SK-N-SH (cell line): Measurements from ENCODE around the gene CDH4. TPM values are rescaled to one million over a fixed set of nuclear protein-coding genes. Genes with fewer than 3 reads are reported as not detected.

Source experiments
- CTCF ChIA-PET: fragments of 300-600, 350-600 bp; formaldehyde crosslinking; extraction: SDS; loops from one replicate; lab custom pipeline; 2021; lab: Yijun Ruan, JAX
- POLR2A ChIA-PET: fragments of 350-600 bp; sonication (Branson Sonifier 250); formaldehyde crosslinking; extraction: SDS; loops from one replicate; lab custom pipeline; 2020; ENCODE audit warnings: antibody characterized with exemption, inconsistent platforms; lab: Yijun Ruan, JAX
- DNase-seq: peaks from one replicate; pipeline ENCODE4 v3.0.0; 2012
- H2AFZ ChIP-seq: fragments of 200-600 bp; sonication (generic); 2 replicates; pipeline ENCODE4 v1.8.1; 2016; ENCODE audit warnings: antibody characterized with exemption, mild to moderate bottlenecking, low read depth
- H3F3A ChIP-seq: fragments of 200-600 bp; sonication (generic); replicated peaks from 2 replicates; pipeline ENCODE3; 2016; ENCODE audit warnings: antibody characterized with exemption, mild to moderate bottlenecking; ENCODE audit not compliant: insufficient read depth
- H3K27ac ChIP-seq, 2 experiments: fragments of 200-500 bp in 1 of 2; fragments of 200-600 bp in 1 of 2; sonication (Bioruptor generic) in 1 of 2; sonication (generic), shearing (Covaris generic) in 1 of 2; 2 replicates each; pipeline versions ENCODE4 v1.5.1 to v1.6.1; 2014 to 2016; ENCODE audit warnings: low read depth in 2 of 2, inconsistent platforms in 1 of 2, low read length in 1 of 2, mild to moderate bottlenecking in 1 of 2, mixed read lengths in 1 of 2
- H3K27me3 ChIP-seq: fragments of 200-600 bp; sonication (generic), shearing (Covaris generic); 2 replicates; pipeline ENCODE4 v1.6.1; 2016; ENCODE audit warnings: mixed run types; ENCODE audit not compliant: insufficient read depth
- H3K36me3 ChIP-seq, 2 experiments: fragments of 200-500 bp in 1 of 2; fragments of 200-600 bp in 1 of 2; sonication (Bioruptor generic) in 1 of 2; sonication (generic) in 1 of 2; replicated peaks in 1 of 2; 2 replicates each; pipeline versions ENCODE3 to v1.5.1; 2014 to 2016; ENCODE audit warnings: low read length in 1 of 2, mild to moderate bottlenecking in 1 of 2; ENCODE audit not compliant: insufficient read depth in 2 of 2, control insufficient read depth in 1 of 2
- H3K4me1 ChIP-seq, 2 experiments: fragments of 200-500 bp in 1 of 2; fragments of 200-600 bp in 1 of 2; sonication (Bioruptor generic) in 1 of 2; sonication (generic), shearing (Covaris generic) in 1 of 2; 2 replicates each; pipeline versions ENCODE4 v1.5.1 to v1.6.1; 2014 to 2016; ENCODE audit warnings: low read depth in 1 of 2, low read length in 1 of 2, mixed run types in 1 of 2; ENCODE audit not compliant: insufficient read depth in 2 of 2, control insufficient read depth in 1 of 2
- H3K4me2 ChIP-seq: fragments of 200-600 bp; sonication (generic), shearing (Covaris generic); 2 replicates; pipeline ENCODE4 v1.6.1; 2017; ENCODE audit warnings: mixed run types
- H3K4me3 ChIP-seq, 2 experiments: fragments of 200-500 bp in 1 of 2; fragments of 200-600 bp in 1 of 2; sonication (Bioruptor generic) in 1 of 2; sonication (generic), shearing (Covaris generic) in 1 of 2; 2 replicates each; pipeline versions ENCODE4 v1.5.1 to v1.8.1; 2014 to 2016; ENCODE audit warnings: low read depth in 2 of 2, inconsistent platforms in 1 of 2, low read length in 1 of 2, mild to moderate bottlenecking in 1 of 2, mixed read lengths in 1 of 2, moderate library complexity in 1 of 2
- H3K79me2 ChIP-seq: fragments of 200-600 bp; sonication (generic); 2 replicates; pipeline ENCODE4 v1.8.1; 2017; ENCODE audit warnings: mild to moderate bottlenecking; ENCODE audit not compliant: insufficient read depth
- H3K9ac ChIP-seq: fragments of 200-600 bp; sonication (generic); 2 replicates; pipeline ENCODE4 v1.6.1; 2017; ENCODE audit warnings: mixed run types
- H3K9me2 ChIP-seq: fragments of 200-600 bp; sonication (generic); 2 replicates; pipeline ENCODE4 v1.6.1; 2017; ENCODE audit warnings: mixed run types
- H3K9me3 ChIP-seq: fragments of 200-600 bp; sonication (generic); 2 replicates; pipeline ENCODE4 v1.6.1; 2017; ENCODE audit warnings: mixed run types, mild to moderate bottlenecking, moderate library complexity
- H4K20me1 ChIP-seq: fragments of 200-600 bp; sonication (generic); 2 replicates; pipeline ENCODE4 v1.6.1; 2017; ENCODE audit warnings: mild to moderate bottlenecking, mixed run types; ENCODE audit not compliant: insufficient read depth
- CHD2 ChIP-seq: fragments of 150-350 bp; IDR thresholded peaks from 2 replicates; pipeline ENCODE4 v1.6.1; 2018; ENCODE audit warnings: low read length; ENCODE audit not compliant: partially characterized antibody
- EP300 ChIP-seq, 2 experiments: IDR thresholded peaks; 2 replicates each; pipeline versions ENCODE4 v1.4.0 to v1.6.1; 2012; ENCODE audit warnings: borderline replicate concordance in 1 of 2, low read depth in 1 of 2, low read length in 1 of 2
- FOSL2 ChIP-seq: IDR thresholded peaks from 2 replicates; pipeline ENCODE4 v1.4.0; 2012; ENCODE audit warnings: low read depth, mild to moderate bottlenecking, moderate library complexity, borderline replicate concordance
- FOXJ3 ChIP-seq: sonication (generic); formaldehyde crosslinking; IDR thresholded peaks from 2 replicates; pipeline ENCODE4 v1.5.1; 2020; ENCODE audit warnings: mild to moderate bottlenecking, missing genetic modification reagents
- FOXM1 ChIP-seq: IDR thresholded peaks from 2 replicates; pipeline ENCODE4 v1.4.0; 2012; ENCODE audit warnings: low read depth, mild to moderate bottlenecking
- GABPA ChIP-seq: IDR thresholded peaks from 2 replicates; pipeline ENCODE4 v1.4.0; 2012; ENCODE audit warnings: low read depth, mild to moderate bottlenecking
- GATA2 ChIP-seq: sonication (generic); formaldehyde crosslinking; IDR thresholded peaks from 2 replicates; pipeline ENCODE4 v1.5.0; 2020; ENCODE audit warnings: mild to moderate bottlenecking, missing genetic modification reagents
- MXI1 ChIP-seq: IDR thresholded peaks from 2 replicates; pipeline ENCODE4 v1.6.1; 2012; ENCODE audit warnings: mild to moderate bottlenecking, low read depth, low read length, improper control_type of control experiment
- NFIC ChIP-seq: IDR thresholded peaks from 2 replicates; pipeline ENCODE4 v1.4.0; 2012; ENCODE audit warnings: borderline replicate concordance
- NRF1 ChIP-seq: IDR thresholded peaks from 2 replicates; pipeline ENCODE4 v1.6.1; 2012; ENCODE audit warnings: low read depth, mild to moderate bottlenecking, low read length
- POLR2AphosphoS5 ChIP-seq: IDR thresholded peaks from 2 replicates; pipeline ENCODE4 v1.6.1; 2012; ENCODE audit warnings: low read depth, low read length
- RAD21 ChIP-seq: IDR thresholded peaks from 2 replicates; pipeline ENCODE4 v1.6.1; 2012; ENCODE audit warnings: mild to moderate bottlenecking, low read length
- RCOR1 ChIP-seq: fragments of 150-350 bp; IDR thresholded peaks from 2 replicates; pipeline ENCODE4 v1.6.1; 2017; ENCODE audit warnings: antibody characterized with exemption, low read length
- REST ChIP-seq: IDR thresholded peaks from 2 replicates; pipeline ENCODE4 v1.6.1; 2012; ENCODE audit warnings: mild to moderate bottlenecking, low read depth, low read length, moderate library complexity
- RFX5 ChIP-seq: IDR thresholded peaks from 2 replicates; pipeline ENCODE4 v1.6.1; 2012; ENCODE audit warnings: mild to moderate bottlenecking, improper control_type of control experiment, low read length
- SMC3 ChIP-seq: IDR thresholded peaks from 2 replicates; pipeline ENCODE4 v1.6.1; 2012; ENCODE audit warnings: low read depth, low read length, improper control_type of control experiment
- TAF1 ChIP-seq: IDR thresholded peaks from 2 replicates; pipeline ENCODE4 v1.6.1; 2012; ENCODE audit warnings: low read depth, mild to moderate bottlenecking, low read length, moderate library complexity, borderline replicate concordance
- TEAD4 ChIP-seq: IDR thresholded peaks from 2 replicates; pipeline ENCODE4 v1.4.0; 2012; ENCODE audit warnings: mild to moderate bottlenecking, borderline replicate concordance; ENCODE audit not compliant: insufficient read depth
- YY1 ChIP-seq: IDR thresholded peaks from 2 replicates; pipeline ENCODE4 v1.4.0; 2012; ENCODE audit warnings: low read depth, mild to moderate bottlenecking
- WGBS: methylation state at CpG from one replicate; pipeline ENCODE4 v1.1.6; 2017; ENCODE audit warnings: low lambda C conversion rate; 5-methylcytosine and 5-hydroxymethylcytosine counted together
- polyA plus RNA-seq, 3 experiments: library from polyadenylated mRNA; depleted of rRNA; stranded (reverse); fragments of >200 nt; gene quantifications; 2 replicates each; pipeline ENCODE4 v1.2.3, GENCODE V29; 2012

The CDH4 gene
- polyA plus RNA-seq, 1 of the 3 experiments (the other 2 are of a cell fraction) = not detected

- H4K20me1 ChIP-seq = no peaks in the 10 kb centered on the region
- no peak overlapping the region for H3K9ac ChIP-seq
- CTCF ChIA-PET = interaction anchor here (0.7 kb wide), 1 partner anchor 97 kb away, joined by 3 read pairs; no protein-coding TSS in a partner anchor
- H3K4me2 ChIP-seq = no peak overlapping the region
- no peak for DNase-seq
- no peak overlapping the region for H3K27ac ChIP-seq
- POLR2A ChIA-PET = no interaction called here
- no peaks in the 10 kb centered on the region for H3K9me2 ChIP-seq
- no peak overlapping the region for H2AFZ ChIP-seq
- WGBS = 53% methylated on average over 20 of the region's 21 CpGs
- H3K79me2 ChIP-seq = no peaks in the 10 kb centered on the region
- TF ChIP-seq NRF1 (no peak), NFIC (no peak), RAD21 (no peak), FOSL2 (no peak), YY1 (no peak), TEAD4 (no peak), RFX5 (no peak), POLR2AphosphoS5 (no peak), TAF1 (no peak), RCOR1 (no peak)
- TF ChIP-seq, all 33 proteins: peak for 0
- no peaks in the 10 kb centered on the region for H3K9me3 ChIP-seq
- no peaks in the 10 kb centered on the region for H3K4me1 ChIP-seq
- no peaks in the 10 kb centered on the region for H3K27me3 ChIP-seq
- no peaks in the 10 kb centered on the region for H3F3A ChIP-seq
- no peak overlapping the region for H3K4me3 ChIP-seq
- H3K36me3 ChIP-seq = no peaks in the 10 kb centered on the region
Observed at GRCh38 chr20:61525781-61526431, 273.8 kb downstream of the CDH4 start.

GRCh38 chr20:61526907-61527306 lies 274.8 kb downstream of the CDH4 start:
- H3K79me2 ChIP-seq = no peaks in the 10 kb centered on the region
- no peaks in the 10 kb centered on the region for H4K20me1 ChIP-seq
- no peak overlapping the region for H2AFZ ChIP-seq
- H3K4me3 ChIP-seq = no peak overlapping the region
- H3K9ac ChIP-seq = no peak overlapping the region
- no peaks in the 10 kb centered on the region for H3K27me3 ChIP-seq
- no peaks in the 10 kb centered on the region for H3F3A ChIP-seq
- 78% methylated on average over 13 of the region's 13 CpGs for WGBS
- ChIA-PET POLR2A (no interaction called here), CTCF (no interaction called here)
- no peaks in the 10 kb centered on the region for H3K9me2 ChIP-seq
- TF ChIP-seq REST = no peak
- TF ChIP-seq TAF1 = no peak
- no peak for TF ChIP-seq SMC3
- TF ChIP-seq FOXM1 = no peak
- no peak for TF ChIP-seq GABPA
- TF ChIP-seq FOSL2 = no peak
- no peak for TF ChIP-seq GATA2 (CRISPR knock-in tag)
- TF ChIP-seq RCOR1 = no peak
- no peak for TF ChIP-seq RAD21
- no peak for TF ChIP-seq CHD2
- no peak for TF ChIP-seq MXI1
- TF ChIP-seq RFX5 = no peak
- no peak for TF ChIP-seq EP300 (IDR thresholded peaks at IDR 0.05; ENCODE audit: borderline replicate concordance in 1 of 2, low read depth in 1 of 2, low read length in 1 of 2)
- TF ChIP-seq FOXJ3 (CRISPR knock-in tag) = no peak
- H3K4me2 ChIP-seq = no peak overlapping the region
- no peak overlapping the region for H3K27ac ChIP-seq
- H3K9me3 ChIP-seq = no peaks in the 10 kb centered on the region
- H3K36me3 ChIP-seq = no peaks in the 10 kb centered on the region
- no peak for DNase-seq
- H3K4me1 ChIP-seq = no peaks in the 10 kb centered on the region
